HG03196 (cell line): Measurements from ENCODE around the gene PTPN3.

Source experiments
- ATAC-seq: cut with Tn5 transposase; IDR thresholded peaks from one replicate; pipeline ENCODE4 v1.9.1; 2021; ENCODE audit not compliant: unreplicated experiment

Gene PTPN3

DNA sequence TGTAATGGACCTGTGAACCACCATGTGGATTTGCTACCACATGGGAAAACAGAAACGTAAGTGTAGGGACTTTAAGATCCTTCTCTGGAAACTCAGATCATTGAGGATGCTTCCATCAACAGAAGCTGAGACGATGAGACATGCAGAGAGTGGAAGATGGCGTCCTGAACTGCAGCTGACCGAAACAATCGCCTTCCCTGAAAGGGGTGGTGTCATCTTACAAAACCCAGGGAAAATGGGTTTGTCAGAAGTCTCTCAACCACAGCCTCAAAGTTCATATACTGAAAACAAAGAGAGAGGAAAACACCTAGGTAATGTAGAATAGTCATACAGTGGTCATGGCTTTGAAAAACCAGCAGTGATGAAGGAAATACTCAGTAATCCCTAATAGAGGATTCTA lies 6.6 kb upstream of the PTPN3 start:
- no peak for ATAC-seq

DNA sequence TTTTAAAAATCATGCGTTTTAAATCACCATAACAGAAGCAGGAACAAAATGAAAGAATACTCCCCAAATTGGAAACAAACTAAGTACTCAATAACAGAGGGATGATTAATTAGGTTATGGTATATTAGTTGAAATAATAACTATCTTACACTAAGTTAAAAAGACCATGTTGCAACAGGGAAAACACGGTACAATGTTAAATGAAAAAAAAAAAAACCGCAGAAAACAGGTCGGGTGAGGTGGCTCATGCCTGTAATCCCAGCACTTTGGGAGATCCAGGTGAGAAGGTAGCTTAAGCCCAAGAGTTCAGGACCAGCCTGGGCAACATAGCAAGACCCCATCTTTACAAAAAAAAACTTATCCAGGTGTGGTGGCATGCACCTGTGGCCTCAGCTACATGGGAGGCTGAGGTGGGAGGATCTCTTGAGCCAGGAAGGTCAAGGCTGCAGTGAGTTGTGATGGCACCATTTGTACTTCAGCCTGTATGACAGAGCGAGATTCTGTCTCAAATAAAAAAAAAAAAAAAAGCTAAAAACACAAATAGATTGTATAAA lies 2.4 kb upstream of the PTPN3 start:
- no peak for ATAC-seq

DNA sequence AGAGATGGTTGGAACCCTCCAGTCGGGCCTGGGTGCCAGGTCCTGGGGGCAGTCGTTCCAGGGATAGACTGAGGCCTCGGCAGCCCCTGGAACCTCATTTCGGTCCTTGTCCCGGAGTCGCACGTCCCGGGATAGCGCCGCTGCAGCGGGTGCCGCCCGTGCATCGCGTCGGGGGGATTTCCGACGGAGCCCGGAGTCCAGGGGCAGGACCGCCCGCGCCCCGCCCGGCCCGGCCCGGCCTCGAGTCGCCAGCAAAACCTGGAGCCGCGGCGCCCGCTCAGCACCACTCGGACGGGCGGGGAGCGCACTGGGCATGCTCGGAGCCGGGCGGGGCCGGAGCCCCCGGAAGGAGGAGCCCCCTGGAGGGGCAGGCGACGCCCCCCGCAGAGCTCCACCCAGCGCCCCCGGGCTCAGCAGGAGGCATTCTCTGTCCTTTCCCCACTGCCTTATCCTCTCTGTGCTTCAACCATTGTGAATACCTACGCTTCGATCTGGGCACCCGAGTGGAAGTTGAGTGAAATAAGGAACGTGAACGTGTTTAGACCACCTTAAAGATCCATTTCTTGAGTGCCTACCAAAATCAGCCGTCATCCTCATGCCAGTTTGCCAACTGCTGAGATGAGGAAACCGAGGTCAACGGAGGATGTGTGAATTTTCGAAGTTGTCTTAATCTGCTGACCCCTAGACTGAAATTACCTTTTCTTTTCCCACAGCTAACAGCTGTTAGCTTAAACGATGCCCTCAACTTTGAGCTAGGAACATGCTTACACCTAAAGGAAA lies 1.7 kb upstream of the PTPN3 start:
- ATAC-seq: no peak

DNA sequence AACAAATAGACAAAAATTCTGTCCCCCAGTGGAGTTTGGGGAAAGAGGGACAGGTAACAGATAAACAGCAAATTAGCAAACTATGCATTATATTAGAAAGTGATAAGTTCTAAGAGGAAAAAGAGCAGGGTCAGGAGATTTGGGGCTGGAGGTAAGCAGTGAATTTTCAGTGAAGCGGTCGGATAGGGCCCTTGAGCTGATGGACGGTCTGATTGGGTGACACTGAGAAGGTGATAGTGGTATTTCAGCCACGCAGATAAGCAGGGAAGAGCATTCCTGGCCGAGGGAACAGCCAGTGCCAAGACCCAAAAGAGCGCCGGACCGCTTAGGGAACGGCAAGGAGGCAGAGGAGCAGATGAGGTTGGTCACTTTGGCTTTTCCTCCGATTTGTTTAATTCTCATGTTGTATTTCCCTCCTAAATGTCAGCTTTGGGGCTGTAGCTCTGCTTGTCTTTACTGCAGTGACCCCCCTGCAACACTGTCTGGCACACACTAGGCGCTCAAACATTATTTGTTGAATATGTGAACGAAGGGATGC lies 1.1 kb upstream of the PTPN3 start:
- no peak for ATAC-seq

DNA sequence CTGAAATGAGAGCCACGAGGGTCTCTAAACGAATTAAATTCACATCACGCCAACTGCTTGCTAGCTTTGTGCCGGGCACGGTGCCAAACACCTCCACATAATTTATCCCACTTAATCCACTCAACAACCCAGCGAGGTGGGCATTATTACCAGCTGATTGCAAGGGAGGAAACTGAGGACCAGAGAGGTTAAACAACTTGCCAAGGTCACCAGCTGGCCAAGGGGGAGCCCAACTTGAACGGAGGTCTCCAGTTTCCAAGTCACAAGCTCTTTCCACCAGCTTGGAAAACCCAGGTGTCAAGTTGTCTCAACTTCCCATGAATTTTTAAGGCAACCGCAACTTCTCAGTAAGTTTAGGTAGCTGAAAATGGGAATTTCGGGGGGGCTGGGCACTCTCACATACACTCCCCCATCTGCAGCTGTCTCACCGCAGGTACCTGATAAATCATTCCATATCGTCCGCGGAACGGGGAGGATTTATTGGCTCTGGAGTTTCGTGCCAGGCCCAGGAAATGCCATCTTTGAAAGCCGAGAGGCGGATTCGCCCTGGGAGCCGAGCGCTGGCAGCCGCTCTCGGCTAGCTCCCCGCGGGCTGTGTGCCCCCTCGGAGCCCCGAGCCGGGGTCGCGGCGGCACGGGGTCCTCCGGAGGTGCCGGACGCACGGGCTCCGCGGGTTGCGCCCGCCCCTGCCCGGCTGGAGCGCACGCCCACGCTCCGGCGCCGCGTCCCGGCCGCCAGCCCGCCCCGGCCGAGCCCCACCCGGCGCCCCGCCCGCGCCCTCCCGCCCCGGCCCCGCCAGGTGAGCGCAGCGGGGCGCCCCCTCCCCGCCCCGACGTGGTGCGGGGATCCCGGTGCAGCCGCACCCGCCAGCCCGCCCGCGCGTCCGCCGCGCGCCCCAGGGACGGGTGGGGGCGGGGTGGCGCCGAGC lies 617 bp downstream of the PTPN3 start:
- ATAC-seq: no peak

DNA sequence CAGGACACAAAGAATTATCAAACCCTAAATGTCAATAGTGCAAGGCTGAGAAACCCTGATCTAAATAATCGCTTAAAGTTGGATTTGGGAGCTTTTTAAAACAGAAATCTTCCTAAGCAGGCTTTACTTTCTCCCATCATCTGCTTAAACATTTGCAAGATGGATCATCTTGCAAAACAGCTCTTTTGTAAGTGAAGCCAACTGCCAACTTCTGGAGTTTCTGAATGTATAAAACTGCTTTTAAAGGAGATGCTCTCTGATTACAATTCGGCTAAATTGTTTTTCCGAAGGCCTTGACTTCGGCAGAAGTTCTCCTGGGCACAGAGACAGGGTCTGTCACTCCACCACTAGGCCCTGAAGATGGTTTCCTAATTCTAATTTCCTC lies 1.3 kb downstream of the PTPN3 start:
- no peak for ATAC-seq

DNA sequence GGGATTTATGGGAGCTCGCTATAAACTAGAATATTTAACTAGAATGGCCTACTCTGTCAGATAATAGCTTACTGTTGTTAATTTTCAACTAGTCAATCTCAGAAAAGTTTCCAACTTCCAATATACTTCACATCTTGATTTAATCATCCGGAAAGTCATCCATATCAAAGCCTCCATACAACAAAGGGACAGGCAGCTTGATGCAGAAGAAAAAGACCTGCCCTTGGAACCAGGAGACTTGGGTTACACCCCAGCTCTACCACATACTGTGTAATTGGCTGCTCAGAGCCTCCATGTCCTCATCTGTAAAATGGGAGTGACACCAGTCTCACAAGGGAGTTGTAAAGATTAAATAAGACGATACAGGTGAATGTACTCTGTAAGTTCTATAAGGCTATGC lies 1.9 kb downstream of the PTPN3 start:
- no peak for ATAC-seq

DNA sequence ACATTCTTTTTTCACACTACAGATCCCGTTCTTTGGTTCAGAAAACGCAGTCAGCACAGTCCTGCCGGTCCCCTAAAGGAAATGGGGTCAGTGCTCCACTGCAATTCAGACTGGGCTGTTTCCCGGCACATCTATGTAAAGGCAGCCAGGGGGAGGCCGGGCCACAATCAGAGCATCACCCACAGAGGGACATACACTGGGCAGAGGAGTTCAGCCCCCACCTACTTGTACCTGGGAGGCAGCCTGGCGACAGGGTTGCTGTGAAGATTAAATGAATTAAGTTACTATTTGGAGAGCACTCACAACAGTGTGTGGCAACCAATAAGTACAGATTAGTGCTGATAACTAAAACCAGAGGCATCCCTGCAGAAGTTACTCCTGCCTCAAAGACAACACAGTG lies 4.5 kb downstream of the PTPN3 start:
- ATAC-seq: no peak

DNA sequence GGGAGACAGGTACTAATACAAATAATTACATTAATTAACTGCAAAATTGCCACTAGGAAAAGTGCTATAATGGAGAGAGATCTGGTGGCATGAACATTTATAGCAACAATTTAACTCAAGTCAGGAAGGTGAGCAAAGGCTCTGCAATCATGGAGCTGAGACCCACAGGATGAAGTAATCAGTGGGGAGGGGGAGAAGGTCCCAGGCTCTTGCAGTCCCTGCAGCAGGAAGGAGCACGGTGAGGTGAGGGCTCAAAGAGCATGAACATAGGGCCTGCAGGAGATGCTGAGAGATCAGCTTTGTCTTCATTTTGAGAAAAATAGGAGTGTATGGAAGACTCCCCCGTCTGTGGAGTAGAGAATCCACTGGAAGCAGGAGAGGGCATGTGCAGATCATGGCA lies 6.5 kb downstream of the PTPN3 start:
- no peak for ATAC-seq

DNA sequence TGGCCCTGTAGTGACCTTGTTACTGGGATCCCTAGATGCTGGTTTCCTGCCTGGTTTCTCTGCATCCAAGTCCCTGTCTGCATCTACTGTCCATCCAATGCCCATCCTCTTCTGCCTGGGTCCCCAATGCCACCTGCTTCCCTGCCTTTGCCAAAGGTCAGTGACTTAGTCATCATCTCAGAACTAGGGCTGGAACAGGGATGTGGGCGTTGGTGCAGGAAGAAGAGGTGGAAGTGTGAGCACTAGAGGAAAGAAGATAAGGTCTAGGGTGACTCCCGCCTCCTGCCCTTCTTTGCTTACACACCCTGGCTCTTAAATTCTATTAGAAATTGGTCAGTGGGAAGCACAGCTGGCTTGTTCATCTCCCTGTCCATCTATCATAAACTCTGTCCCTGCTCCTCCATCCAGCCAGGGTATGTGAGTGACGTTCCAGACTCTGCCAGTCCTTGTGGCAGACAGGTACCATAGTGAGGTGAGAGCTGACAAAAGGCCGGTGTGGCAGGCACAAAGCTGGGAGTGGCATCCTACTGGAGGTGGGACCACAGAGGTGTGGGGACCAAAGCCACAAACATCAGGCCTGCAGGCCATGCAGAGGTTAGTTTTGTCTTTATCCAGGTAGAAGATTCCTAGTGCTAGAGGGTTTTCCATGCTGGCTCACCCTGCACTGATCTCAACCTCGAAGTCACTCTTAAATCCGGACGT lies 9.2 kb downstream of the PTPN3 start:
- ATAC-seq: no peak

DNA sequence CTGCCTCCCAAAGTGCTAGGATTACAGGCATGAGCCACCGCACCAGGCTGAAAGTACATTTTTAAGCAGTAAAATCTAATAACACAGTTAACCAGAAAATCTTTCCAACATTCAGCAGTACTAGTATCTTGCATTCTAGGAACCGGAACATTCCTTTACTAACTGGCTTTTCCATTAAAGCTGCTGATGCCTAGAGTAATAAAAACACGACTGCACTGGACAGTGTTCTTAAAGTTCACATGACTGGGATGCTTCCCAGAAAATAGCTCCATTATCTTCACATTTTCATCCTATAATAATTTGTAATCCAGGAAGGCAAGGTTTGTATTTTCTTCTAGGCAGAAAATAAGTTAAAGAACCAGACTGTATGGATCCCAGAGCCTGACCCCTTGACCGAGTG lies 9.8 kb downstream of the PTPN3 start:
- ATAC-seq: no peak

DNA sequence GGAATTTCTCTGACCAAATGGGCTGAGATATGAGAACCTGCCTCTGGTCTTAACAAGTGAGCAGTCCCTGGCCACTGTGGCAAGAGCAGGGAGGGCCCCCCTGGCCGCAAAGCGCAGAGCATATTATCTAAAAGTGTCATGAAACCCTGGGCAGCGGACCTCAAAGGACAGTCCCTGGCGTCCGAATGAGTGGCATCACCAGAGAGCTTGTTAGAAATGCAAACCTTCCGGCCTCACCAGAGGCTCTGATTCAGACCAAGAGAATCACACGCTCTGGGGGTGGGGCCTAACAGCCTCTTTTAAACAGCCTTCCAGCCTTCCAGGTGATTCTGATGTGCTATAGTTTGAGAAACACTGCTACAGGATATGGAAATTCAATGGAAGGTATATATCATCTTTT lies 10.9 kb downstream of the PTPN3 start:
- no peak for ATAC-seq

DNA sequence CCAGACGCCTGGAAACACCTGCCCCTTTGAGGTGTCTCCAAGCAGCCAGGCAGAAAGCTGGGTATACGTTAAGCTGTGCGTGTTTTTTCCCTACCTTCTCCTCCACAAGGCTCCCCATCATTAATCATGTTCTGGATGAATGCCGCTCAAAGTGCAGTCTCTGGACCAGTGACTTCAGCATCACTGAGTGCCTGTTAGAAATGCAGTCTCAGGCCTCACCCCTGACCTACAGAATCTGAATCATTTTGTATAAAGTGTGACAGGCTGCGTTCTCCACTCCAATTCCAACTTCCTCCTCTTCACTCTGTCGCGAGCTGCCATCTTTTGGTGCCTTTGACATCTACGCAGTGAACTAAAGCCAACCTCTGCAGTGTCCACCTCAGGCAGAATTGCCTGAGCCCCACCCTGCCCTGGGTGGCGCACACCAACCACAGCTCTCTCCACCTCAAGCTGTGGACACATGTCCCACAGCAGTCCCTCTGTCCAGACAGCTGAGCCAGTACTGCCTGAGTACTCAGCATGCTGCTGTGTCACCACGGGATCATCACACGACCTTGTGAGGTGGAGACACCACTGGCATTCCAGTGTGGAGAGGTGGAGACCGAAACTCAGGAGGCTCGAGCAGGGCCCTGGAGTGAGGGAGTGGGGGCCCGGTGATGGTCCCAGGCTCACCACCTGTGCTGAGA lies 14.2 kb downstream of the PTPN3 start:
- ATAC-seq: no peak

DNA sequence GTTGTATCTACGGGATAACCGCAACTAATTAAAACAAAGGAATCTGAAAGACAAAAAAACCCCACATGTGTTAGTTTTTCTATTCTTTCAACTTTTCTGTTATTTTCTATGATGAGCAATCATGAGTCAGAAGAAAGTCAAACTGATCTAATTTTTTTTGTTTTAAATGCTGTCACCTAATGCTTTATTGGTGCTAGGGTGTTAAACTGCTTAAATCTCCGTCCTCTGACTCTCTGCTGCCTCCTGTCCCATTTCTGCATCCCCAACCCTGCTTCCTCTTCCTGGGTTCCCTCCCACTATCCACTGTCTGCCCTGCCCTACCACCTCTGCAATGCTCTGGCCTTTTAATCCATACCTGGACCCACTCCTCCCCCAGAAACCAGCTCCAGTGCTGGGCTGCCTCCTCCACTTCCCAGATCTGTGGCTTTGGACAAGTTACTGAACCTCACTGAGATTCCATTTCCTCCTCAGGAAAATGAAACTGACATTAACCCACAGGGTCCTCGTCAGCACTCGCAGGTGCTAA lies 15.7 kb downstream of the PTPN3 start:
- no peak for ATAC-seq

DNA sequence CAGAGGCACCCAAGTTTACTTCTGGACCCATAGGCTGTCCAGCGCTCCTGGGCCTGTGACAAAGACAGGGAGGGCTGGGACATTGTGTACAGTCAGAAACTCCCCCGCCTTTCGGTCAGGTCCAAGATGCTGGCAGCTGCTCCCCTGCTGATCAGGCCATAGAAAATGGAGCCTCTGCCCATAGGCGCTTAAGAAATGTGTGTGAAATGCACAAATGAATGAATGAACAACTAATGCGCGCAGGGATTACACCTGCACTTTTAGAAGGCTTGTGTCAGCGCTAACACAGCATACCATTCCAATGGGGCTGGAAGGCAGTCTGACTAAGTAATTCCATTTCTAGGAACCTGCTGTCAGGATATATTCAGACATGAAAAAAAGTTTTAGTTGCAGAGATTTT lies 16.3 kb downstream of the PTPN3 start:
- no peak for ATAC-seq

DNA sequence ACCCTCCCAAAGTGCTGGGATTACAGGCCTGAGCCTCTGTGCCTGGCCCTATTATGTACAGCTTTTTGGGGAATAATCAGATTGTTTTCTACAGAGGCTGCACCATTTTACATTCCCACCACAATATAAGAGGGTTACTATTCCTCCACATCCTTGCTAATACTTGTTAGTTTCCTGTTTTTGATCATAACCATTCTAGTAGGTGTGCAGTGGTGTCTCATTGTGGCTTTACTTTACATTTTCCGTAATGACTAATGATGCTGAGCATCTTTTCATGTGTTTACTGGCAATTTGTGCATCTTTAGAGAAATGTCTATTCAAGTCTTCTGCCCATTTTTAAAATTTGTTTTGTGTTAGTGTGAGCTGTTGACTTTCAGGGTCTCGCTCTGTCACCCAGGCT lies 18.3 kb downstream of the PTPN3 start:
- no peak for ATAC-seq

DNA sequence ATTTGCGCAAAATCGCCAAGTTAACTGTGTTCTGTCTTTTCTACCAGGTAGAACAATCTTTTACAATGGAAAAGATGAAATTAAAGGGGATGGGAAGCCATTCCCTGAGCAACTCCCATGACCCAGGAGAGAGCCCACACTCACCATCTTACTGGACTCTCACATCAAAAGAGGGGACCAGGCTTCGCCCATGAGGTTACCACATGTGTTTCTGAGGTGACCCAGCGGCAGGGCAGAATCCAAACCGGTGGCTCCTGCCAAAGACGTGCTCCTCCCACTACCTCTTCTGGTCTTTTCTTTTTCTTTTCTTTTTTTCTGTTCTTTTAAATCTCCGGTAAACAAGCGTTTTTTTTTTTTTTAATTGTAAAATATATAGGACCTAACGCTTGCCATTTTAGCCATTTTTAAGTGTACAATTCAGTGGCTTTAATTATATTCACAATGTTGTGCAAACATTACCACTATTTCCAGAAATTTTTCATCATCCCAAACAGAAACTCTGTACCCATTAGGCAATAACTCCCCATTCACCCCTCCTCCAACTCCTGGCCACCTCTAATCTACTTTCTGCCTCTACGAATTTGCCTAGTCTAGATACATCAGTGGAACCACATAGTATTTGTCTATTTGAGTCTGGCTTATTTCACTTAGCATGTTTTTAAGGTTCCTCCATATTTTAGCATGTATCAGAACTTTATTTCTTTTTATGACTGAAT lies 19.3 kb downstream of the PTPN3 start:
- no peak for ATAC-seq

DNA sequence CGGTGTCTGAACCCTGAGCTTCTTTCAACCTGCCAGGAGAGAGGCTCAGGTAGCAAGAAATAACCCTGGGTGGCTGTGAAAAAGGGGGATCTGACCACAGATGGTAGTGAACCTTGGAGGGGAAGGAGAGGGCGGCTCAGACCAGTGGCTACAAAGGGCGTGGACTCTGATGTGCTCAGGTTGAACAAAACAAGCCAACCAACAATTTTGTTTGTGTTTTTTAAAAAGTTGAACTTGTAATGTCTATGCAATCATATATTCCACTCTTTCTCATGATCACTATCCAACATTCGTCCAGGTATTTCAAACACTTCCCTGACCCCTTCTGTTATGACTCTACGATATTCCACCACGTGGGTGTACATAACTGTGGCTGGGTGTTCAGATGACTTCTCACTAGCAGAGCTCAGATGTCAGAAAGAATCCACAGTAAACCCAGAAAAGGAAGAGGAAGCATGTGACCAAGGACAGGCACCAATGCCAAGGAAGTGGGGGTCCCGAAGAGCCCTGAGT lies 20.0 kb downstream of the PTPN3 start:
- no peak for ATAC-seq

DNA sequence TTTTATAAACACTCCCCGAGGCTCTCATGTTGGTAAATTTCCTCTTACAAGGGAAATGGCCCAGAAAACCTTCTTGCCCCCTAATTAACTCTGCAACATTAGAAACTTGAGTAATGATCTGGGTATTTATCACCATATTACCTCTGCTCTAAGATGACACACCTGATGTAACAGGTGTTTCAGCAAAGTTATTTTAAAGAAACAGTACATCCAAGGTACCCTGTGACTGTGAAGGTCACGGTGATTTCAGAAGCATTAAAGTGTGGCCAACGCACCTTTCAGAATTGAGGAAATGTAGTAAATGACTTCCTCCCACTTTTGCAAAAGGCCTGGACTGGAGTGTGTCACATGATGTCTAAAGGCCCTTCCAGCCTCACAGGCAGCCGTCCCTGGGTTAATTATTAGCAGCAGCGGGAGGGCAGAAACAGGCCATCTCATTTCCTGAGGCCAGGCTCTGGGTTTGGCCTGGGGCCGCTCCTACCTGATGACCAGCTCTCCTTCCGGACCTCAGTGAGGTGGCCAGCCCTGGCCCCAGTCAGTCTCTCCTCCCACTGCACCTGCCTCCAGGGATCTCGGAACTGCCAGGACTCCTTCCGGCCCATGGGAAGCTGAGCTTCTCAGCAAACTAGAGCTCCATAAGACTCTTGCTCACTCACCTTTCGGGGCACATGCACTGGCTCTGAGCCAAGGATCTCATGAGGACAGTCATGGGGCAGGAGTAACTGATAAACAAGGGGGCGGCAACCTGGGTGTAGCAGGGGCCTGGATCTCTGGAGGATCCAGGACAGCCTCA lies 20.7 kb downstream of the PTPN3 start:
- peak; percentile 93 for ATAC-seq
